ENCODE data around the gene BACH2. TPM values are rescaled to one million over a fixed set of nuclear protein-coding genes. Genes with fewer than 3 reads are reported as not detected.
"Not testable (repeated sequence)": the region's sequence is repeated elsewhere in the genome, so short reads cannot be mapped to it uniquely, and the experiment has no call there.

Gene BACH2
- total RNA-seq, 1 donor from 2014 or later = 7.8 TPM

DNA sequence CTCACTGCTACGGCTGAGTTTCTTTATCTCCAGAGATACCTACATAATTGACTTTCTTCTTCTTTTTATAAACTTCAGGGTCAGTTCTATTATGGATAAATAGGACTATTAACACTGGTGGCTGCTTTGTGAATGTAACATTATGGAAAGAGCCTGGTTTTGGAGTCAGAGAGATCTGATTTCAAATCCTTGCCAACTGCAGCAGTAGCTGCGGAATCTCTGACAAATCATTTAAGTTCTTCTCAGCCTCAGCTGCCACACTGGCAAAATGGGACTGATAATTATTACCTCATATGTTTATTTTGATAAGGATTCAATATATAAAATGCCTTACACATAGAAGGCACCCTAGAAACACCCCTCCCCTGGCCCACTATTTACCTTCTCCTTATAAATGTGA, 160.5 kb downstream of the BACH2 start:
- peak overlapping the region; percentile 95 for H3K27ac Mint-ChIP-seq (ENCODE audit: unreplicated experiment)
- no peaks in the 10 kb centered on the region for H3K27me3 Mint-ChIP-seq (ENCODE audit: low read depth)
- TF ChIP-seq, protein P1, sequence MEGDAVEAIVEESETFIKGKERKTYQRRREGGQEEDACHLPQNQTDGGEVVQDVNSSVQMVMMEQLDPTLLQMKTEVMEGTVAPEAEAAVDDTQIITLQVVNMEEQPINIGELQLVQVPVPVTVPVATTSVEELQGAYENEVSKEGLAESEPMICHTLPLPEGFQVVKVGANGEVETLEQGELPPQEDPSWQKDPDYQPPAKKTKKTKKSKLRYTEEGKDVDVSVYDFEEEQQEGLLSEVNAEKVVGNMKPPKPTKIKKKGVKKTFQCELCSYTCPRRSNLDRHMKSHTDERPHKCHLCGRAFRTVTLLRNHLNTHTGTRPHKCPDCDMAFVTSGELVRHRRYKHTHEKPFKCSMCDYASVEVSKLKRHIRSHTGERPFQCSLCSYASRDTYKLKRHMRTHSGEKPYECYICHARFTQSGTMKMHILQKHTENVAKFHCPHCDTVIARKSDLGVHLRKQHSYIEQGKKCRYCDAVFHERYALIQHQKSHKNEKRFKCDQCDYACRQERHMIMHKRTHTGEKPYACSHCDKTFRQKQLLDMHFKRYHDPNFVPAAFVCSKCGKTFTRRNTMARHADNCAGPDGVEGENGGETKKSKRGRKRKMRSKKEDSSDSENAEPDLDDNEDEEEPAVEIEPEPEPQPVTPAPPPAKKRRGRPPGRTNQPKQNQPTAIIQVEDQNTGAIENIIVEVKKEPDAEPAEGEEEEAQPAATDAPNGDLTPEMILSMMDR (IDR thresholded peaks at IDR 0.05) = no peak

DNA sequence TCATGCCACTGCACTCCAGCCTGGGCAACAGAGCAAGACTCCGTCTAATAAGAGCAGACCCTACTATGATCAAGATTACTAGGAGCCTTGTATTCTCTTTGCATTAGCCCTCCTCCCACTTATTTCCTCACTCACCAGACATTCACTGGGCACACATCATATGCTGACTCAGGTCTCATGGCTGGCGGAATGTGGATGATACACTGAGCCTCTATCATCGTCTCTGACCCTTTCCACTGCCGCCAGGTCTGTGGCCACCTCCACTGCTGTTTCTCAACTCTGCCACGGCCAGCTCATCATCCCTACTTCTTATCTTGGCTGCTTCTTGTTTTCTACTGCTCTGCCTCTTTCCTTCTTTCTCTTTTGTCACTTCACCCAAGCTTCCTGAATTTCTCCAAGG, 161.0 kb downstream of the BACH2 start:
- Mint-ChIP-seq H3K9me3 (ENCODE audit: low read depth) (no peaks in the 10 kb centered on the region), H3K36me3 (ENCODE audit: low read depth) (no peaks in the 10 kb centered on the region), H3K27me3 (ENCODE audit: low read depth) (no peaks in the 10 kb centered on the region), H3K27ac (ENCODE audit: unreplicated experiment) (peak overlapping the region; percentile 95), H3K4me1 (ENCODE audit: low read depth) (peaks cover 28% of the 10 kb centered on the region), H3K4me3 (ENCODE audit: unreplicated experiment) (no peak overlapping the region)
- TF ChIP-seq, protein P1 (IDR thresholded peaks at IDR 0.05) = no peak
- DNase-seq (ENCODE audit: low spot score) = no peak

More for the DNA sequence above, 160.5 kb downstream of the BACH2 start:
- Mint-ChIP-seq H3K4me1 (ENCODE audit: low read depth) (peaks cover 28% of the 10 kb centered on the region), H3K9me3 (ENCODE audit: low read depth) (no peaks in the 10 kb centered on the region), H3K4me3 (ENCODE audit: unreplicated experiment) (no peak overlapping the region), H3K36me3 (ENCODE audit: low read depth) (no peaks in the 10 kb centered on the region)
- DNase-seq (ENCODE audit: low spot score) = no peak

DNA sequence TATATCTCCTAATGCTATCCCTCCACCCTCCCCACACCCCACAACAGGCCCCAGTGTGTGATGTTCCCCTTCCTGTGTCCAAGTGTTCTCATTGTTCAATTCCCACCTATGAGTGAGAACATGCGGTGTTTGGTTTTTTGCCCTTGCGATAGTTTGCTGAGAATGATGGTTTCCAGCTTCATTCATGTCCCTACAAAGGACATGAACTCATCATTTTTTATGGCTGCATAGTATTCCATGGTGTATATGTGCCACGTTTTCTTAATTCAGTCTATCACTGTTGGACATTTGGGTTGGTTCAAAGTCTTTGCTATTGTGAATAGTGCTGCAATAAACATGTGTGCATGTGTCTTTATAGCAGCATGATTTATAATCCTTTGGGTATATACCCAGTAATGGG, 163.0 kb downstream of the BACH2 start:
- not testable (repeated sequence) for H3K27me3 Mint-ChIP-seq (ENCODE audit: low read depth); H3K36me3 Mint-ChIP-seq (ENCODE audit: low read depth); H3K4me3 Mint-ChIP-seq (ENCODE audit: unreplicated experiment); H3K9me3 Mint-ChIP-seq (ENCODE audit: low read depth); H3K27ac Mint-ChIP-seq (ENCODE audit: unreplicated experiment); DNase-seq (ENCODE audit: low spot score)
- peaks cover 28% of the 10 kb centered on the region for H3K4me1 Mint-ChIP-seq (ENCODE audit: low read depth)

DNA sequence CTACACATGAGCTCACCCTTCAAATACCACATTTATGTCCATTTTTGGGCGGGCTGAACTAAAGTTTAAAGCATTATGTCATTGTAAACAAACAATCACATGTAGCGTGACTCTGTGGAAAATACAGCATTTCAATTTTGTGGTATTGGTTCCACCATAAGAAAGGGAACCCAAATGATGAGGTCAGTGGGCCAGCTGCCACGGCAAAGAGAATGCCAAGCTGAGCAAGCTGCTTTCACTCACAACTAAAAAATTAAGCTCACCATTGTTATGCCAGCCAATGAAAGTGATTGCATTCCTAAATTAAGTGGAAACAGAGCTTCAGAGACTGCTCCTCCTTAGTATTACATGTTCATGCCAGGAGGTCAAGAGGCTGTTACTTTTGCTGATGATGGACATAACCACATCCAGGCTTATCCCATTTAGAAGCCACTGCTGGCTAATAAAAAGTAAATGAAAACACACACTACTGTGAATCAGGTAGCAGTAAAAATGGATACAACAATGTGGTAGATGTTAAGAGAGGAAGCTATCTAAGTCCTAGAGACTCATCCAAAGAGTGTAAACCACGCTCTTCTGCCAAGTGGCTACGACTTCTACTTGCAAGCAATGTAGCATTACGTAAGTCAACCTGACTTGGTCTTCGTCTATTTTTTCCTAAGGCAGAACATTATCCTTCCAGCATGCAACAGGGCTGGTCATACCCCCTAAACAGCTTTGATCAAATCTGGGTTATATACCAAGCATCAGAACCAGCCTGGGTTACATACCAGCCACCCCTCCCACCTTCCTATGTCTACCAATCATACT, 164.8 kb downstream of the BACH2 start:
- H3K36me3 Mint-ChIP-seq (ENCODE audit: low read depth) = no peaks in the 10 kb centered on the region
- no peak overlapping the region for H3K27ac Mint-ChIP-seq (ENCODE audit: unreplicated experiment)
- peaks cover 20% of the 10 kb centered on the region for H3K4me1 Mint-ChIP-seq (ENCODE audit: low read depth)
- no peak for DNase-seq (ENCODE audit: low spot score)
- H3K9me3 Mint-ChIP-seq (ENCODE audit: low read depth) = no peaks in the 10 kb centered on the region
- no peak overlapping the region for H3K4me3 Mint-ChIP-seq (ENCODE audit: unreplicated experiment)
- no peaks in the 10 kb centered on the region for H3K27me3 Mint-ChIP-seq (ENCODE audit: low read depth)
- TF ChIP-seq, protein P1 (IDR thresholded peaks at IDR 0.05) = no peak

DNA sequence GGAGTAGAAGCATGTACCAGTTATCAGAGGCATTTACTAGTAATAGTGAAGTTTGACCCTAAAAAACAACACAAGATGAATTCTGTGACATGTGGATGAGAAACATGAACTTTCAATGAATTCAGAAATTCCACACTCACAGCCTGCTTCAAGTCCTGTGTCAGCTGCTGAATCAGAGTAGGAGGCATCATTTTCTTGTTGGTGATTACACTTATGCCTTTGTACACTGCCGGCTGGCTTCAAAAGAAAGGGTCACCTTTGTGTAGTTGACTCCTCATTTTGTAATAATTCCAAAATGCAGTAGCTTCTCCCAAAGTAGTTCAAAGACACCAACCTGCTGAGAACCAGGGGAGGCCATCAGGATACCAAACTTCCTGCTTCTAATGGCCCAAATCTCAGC, 165.5 kb downstream of the BACH2 start:
- peaks cover 20% of the 10 kb centered on the region for H3K4me1 Mint-ChIP-seq (ENCODE audit: low read depth)
- no peak overlapping the region for H3K27ac Mint-ChIP-seq (ENCODE audit: unreplicated experiment)
- DNase-seq (ENCODE audit: low spot score) = no peak

DNA sequence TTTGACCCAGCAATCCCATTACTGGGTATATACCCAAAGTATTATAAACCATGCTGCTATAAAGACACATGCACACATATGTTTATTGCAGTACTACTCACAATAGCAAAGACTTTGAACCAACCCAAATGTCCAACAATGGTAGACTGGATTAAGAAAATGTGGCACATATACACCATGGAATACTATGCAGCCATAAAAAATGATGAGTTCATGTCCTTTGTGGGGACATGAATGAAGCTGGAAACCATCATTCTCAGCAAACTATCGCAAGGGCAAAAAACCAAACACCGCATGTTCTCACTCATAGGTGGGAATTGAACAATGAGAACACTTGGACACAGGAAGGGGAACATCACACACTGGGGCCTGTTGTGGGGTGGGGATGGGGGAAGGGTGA, 168.0 kb downstream of the BACH2 start:
- not testable (repeated sequence) for H3K4me3 Mint-ChIP-seq (ENCODE audit: unreplicated experiment); H3K27ac Mint-ChIP-seq (ENCODE audit: unreplicated experiment); H3K36me3 Mint-ChIP-seq (ENCODE audit: low read depth); DNase-seq (ENCODE audit: low spot score); H3K9me3 Mint-ChIP-seq (ENCODE audit: low read depth); H3K27me3 Mint-ChIP-seq (ENCODE audit: low read depth)
- H3K4me1 Mint-ChIP-seq (ENCODE audit: low read depth) = peaks cover 36% of the 10 kb centered on the region

More for the DNA sequence above, 165.5 kb downstream of the BACH2 start:
- no peaks in the 10 kb centered on the region for H3K36me3 Mint-ChIP-seq (ENCODE audit: low read depth)
- H3K9me3 Mint-ChIP-seq (ENCODE audit: low read depth) = no peaks in the 10 kb centered on the region
- no peak overlapping the region for H3K4me3 Mint-ChIP-seq (ENCODE audit: unreplicated experiment)
- TF ChIP-seq, protein P1 (IDR thresholded peaks at IDR 0.05) = no peak
- H3K27me3 Mint-ChIP-seq (ENCODE audit: low read depth) = no peaks in the 10 kb centered on the region

Measured in chondrocyte (in vitro differentiated cells).